ENCODE results near the gene FRYL.
"Not testable (repeated sequence)": the region's sequence is repeated elsewhere in the genome, so short reads cannot be mapped to it uniquely, and the experiment has no call there.

Gene FRYL

DNA sequence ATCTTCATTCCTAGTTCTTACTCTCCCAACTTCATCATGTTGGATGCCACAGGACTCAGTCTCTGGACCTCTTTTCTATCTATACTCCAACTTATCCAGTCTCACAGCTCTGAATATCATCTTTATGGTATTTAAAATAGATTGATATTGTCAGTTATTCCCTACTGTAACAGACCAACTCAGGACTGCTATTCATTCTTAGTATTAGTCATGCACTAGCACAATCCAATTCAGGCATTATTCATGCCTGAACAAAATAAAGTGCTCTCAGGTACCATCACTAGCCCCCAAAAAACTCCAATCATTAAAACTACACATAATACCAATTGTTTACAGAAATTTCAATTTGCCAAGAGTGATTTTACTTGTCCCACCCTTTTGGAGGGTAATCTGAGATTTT lies 37.7 kb downstream of the FRYL start:
- no peak for DNase-seq

GRCh38 chr4:48739560-48740019 lies 40.5 kb downstream of the FRYL start:
- DNase-seq = no peak

DNA sequence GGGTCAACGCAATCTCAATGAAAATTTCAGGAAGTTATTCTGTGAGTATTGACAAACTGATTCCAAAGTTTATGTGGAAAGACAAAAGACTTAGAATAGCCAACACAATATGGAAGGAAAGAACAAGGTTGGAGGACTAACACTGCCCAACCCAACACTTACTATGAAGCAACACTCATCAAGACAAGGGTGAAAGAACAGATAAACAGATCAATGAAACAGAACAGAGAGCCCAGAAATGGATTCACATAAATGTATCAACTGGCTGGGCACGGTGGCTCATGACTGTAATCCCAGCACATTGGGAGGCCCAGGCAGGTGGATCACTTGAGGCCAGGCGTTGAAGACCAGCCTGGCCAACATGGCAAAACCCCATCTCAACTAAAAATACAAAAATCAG lies 41.2 kb downstream of the FRYL start:
- no peak for DNase-seq

GRCh38 chr4:48728906-48729496 lies 51.1 kb downstream of the FRYL start:
- DNase-seq = not testable (repeated sequence)

DNA sequence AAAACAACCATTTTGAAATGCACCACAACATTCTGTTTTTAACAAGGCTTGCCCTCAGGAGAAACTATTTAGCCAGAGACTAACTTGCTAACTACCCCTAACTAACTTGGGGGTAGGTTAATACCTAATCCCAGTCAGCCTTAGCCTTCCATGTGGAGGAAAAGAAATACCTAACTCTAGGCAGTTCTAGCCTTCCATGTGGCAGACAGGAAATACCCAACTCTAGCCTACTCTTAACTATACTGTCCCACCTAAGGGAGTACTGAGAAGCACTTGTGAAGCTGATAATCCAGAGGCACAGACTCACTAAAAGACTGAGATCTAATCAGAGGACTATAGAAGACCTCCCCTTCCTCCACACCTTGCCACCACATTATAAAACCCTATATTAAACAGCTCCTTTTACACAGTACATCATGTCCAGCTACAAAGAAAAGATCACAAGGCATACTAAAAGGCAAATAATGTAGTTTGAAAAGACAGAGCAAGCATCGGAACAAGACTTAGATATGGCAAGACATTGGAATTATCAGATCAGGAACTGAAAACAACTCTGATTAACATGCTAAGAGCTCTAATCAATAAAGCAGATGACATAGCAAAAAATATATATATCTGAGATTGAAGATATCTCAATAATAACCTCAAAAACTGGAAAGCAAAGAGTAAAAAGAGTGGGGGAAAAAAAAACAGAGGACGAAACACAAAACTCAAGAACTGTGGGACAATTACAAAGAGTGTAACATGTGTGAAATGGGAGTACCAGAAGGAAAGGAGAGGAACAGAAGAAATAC lies 52.2 kb downstream of the FRYL start:
- no peak for DNase-seq

- DNase-seq = no peak
Measured at GRCh38 chr4:48725414-48725813, 54.7 kb downstream of the FRYL start.

- DNase-seq = no peak
Measured at GRCh38 chr4:48722509-48723446, 57.3 kb downstream of the FRYL start.

GRCh38 chr4:48720459-48720858 lies 59.6 kb downstream of the FRYL start:
- DNase-seq = no peak

- no peak for DNase-seq
Measured at GRCh38 chr4:48718818-48719465, 61.1 kb downstream of the FRYL start.

DNA sequence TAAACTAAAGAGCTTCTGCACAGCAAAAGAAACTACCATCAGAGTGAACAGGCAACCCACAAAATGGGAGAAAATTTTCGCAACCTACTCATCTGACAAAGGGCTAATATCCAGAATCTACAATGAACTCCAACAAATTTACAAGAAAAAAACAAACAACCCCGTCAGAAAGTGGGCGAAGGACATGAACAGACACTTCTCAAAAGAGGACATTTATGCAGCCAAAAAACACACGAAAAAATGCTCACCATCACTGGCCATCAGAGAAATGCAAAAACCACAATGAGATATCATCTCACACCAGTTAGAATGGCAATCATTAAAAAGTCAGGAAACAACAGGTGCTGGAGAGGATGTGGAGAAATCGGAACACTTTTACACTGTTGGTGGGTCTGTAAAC lies 63.8 kb downstream of the FRYL start:
- not testable (repeated sequence) for DNase-seq

DNA sequence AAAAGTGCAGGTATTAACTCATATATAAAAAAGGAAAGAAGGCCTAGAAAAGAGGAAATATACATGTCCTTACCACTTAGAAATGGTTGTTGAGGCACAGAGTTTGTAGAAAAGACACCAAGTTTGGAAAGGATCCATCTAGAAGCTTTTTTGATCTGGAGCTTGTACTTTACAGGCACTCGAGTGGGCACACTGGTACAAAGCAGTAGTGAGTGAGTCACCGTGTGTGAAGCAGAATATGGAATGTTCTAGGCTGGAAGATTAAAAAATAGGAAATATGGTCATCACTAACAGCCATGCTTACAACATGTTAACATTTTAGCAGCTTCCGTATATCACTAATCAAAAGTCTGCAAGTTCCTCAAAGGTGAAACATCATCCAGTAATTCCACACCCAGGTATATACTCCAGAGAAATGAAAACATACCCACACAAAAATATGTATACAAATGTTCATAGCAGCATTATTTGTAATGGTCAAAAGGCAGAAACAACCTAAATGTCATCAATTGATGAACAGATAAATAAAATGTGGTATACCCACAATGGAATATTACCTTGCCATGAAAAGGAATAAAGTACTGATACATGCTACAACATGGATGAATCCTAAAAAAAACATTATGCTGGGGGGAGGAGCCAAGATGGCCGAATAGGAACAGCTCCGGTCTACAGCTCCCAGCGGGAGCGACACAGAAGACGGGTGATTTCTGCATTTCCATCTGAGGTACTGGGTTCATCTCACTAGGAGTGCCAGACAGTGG lies 69.5 kb downstream of the FRYL start:
- no peak for DNase-seq

DNA sequence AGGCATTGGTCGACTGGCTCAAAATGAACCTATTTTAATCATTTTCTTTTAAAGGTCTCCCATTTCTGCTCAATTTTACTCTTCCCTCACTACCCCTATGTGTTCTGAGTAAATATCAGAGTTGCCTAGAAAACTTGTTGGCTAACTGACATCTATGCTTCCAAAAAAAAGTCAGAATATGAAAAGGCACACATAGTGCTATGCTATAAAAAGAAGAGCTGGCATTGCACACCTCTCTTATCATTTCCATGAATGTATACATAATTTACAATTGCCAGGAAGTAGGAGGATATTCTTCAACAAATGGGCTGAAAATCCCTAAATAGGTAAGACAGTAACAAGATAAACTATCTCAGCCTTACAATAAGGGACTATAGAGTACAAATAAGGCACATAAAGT lies 70.2 kb downstream of the FRYL start:
- DNase-seq = no peak

DNA sequence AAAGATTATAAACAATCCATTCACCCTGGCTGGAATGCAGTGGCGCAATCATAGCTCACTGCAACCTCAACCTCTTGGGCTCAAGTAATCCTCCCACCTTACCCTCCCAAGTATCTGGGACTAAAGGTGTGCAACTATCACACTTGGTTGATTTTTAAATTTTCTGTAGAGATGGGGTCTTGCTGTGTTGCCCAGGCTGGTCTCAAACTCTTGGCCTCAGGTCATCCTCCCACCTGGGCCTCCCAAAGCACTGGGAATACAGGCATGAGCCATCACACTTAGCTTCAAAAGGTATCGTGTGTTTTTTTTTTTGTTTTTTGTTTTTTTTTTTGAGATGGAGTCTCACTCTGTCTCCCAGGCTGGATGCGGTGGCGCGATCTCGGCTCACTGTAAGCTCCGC lies 71.5 kb downstream of the FRYL start:
- DNase-seq = no peak

DNA sequence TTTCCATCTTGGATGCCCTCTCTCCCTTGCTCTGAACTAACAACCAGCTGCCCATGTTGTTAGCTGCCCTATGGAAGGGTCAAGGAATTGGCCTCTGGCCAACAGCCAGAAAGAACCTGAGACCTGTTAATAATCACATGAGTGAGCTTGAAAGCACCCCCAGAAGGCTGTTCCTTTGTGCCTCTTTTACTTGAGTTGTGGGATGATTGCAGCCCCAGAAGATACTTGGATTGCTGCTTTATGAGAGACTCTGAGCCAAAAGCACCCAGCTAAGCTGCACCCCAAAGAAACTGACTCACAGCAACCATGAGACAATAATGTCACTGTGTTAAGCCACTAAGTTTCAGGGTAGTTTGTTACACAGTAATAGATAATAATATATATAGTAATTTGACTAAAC lies 73.3 kb downstream of the FRYL start:
- DNase-seq = no peak

- no peak for DNase-seq
Measured at GRCh38 chr4:48705609-48706008, 74.5 kb downstream of the FRYL start.

- DNase-seq = no peak
Measured at GRCh38 chr4:48704091-48704802, 75.8 kb downstream of the FRYL start.

- no peak for DNase-seq
Measured at GRCh38 chr4:48699475-48699874, 80.6 kb downstream of the FRYL start.

DNA sequence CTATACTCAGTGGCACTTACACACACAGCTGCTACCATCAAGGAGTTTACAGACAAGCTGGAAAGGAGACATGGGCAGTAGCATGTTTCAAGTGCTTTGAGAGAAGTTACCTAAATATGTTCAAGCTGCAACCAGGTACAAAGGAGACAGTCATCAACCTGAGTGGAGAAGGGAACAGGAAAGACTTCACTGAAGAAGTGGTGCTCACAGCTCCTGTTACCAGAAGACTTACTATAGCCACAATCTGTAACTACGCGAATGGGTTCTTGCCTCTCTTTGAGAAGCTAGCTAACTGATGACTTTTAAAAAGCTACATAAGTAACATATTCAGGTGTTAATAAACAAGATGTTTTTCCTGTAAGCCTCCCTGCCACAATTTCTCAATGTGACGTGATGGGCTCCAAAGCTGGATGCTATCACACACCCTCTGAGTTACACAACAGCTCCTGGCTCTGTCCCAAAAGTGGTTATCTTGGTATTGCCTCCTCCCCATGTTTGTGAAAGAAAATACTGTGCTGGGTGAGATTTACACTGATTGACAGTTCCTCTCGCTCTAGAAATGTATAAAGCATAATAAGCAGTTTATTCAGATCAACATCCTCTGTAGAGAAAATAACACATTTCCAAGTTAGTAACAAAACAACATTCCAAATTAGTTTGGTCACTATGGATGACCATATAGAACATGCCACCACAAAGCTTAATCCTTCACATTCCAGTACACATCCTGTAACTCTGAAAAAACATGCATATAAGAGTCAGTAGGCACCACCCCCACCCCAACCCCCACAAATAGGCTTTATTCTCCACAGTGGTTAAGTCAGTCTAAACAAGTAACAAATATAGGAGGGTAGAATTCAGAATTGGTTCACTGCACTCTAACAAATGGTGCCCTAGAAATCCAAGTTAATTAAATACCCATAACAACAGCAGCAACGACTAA lies 81.8 kb downstream of the FRYL start:
- no peak for DNase-seq

DNA sequence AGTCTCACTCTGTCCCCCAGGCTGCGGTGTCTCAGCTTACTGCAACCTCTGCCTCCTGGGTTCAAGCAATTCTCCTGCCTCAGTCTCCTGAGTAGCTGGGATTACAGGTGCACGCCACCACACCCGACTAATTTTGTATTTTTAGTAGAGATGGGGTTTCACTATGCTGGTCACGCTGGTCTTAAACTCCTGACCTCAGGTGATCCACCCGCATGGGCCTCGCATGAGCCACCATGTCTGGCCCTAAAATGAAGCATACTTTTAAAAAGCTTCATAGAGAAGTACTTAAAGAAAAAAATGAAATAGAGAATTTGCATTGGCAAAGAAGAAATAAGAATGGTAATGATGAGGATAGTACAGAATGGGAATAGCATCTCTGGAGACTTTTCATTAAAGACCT lies 82.6 kb downstream of the FRYL start:
- DNase-seq = not testable (repeated sequence)

GRCh38 chr4:48694824-48695223 lies 85.3 kb downstream of the FRYL start:
- no peak for DNase-seq

Measured in NCI-H1694 (cell line).